Esophagus mucosa (tissue), 1 donor: ENCODE measurements around the gene SLC16A5. TPM values are rescaled to one million over a fixed set of nuclear protein-coding genes. Genes with fewer than 3 reads are reported as not detected.
A peak's percentile ranks its signal among the peaks of the same experiment; 100 is the strongest.
"Not testable (repeated sequence)": the region's sequence is repeated elsewhere in the genome, so short reads cannot be mapped to it uniquely, and the experiment has no call there.

ENCODE experiments used
- ATAC-seq: fragments of 200-7000 bp; cut with Tn5 transposase; one replicate; pipeline ENCODE4 v1.9.1; 2020
- total RNA-seq: library from RNA; stranded (reverse); gene quantifications from one replicate; pipeline ENCODE4 v1.2.4, GENCODE V29; 2023
- donor health status: DM: yes; HTN: yes; CAD: no.

SLC16A5 gene
- total RNA-seq, 1 donor from 2014 or later: 13.9 TPM

DNA sequence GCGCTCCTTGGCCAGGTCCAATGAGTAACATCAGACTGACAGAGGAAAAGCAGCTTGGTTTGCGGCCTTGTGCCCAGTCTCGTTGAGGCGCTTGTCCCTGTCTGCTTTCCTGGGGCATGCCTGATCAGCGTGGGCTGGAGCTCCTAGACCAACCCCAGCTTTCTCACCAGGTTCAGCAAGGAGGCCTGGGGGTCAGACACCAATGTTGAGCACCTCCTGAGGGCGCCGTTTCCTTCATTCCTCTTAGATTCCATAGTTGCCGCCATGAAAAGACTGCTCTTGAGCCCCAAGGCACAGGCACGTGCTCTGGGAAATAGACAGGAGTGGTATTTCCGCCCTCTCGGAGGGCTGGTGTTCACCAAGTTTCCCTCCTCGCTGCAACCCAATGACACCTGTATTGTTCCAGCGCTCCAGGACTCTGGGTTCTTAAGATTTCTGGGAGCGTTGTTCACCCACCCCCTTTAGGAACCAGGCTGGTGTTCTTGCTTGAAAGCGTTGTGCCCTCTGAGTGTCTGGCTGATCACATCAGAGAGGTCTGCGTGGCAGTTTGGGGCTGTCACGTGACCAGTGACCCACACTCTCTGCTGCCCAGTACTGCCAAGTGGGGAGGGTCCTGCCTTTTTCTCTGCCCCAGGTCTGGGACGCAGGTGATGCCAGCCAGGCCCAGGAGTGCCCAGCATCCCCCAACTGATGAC lies 22.7 kb upstream of the SLC16A5 start:
- no peak for ATAC-seq

DNA sequence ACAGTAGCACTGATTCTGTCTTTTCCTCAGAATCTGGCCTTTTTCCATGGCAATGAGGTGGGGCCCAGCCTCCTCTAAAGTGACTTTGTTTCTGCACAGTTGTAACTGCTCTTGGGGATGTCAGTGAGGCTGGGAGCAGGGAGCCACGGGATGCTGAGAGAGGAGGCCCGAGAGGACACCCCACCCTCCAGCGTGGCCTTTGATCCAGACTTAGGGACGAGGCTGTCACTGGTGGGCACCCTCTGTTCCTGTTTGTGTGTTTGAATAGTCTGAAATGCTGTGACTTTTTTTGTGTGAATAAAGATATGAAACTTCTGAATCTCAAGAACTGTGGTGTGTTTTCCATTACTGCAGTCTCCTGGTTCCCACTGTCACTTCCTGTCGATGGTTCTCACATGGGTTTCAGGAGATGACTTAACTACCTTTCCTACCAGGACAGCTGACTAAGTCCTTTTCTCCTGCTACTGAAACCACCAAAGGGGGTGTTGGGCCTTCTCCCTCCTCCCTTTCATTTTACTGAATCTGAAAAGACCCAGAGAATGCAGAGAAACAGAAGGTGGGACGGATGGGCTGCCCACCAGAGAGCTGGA lies 22.1 kb upstream of the SLC16A5 start:
- ATAC-seq: no peak

DNA sequence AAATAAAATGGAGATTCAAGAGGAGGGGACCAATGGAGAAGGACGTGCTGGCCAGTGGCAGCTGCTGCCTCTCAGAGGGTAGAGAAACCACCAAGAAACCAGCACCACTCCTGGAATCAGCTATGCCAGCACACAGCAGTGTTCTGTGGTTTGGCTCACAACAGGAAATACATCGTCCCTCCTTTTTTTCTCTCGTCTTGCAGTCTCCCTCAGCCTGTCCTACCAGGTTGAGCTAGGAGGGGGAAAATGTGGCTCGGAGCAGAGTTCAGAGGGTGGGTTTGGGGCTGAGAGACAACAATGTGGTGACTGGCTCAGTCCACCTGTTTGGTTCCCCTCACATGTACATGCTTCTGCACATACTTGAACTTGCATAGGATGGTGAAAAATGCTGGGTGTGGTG lies 19.9 kb upstream of the SLC16A5 start:
- ATAC-seq: no peak

DNA sequence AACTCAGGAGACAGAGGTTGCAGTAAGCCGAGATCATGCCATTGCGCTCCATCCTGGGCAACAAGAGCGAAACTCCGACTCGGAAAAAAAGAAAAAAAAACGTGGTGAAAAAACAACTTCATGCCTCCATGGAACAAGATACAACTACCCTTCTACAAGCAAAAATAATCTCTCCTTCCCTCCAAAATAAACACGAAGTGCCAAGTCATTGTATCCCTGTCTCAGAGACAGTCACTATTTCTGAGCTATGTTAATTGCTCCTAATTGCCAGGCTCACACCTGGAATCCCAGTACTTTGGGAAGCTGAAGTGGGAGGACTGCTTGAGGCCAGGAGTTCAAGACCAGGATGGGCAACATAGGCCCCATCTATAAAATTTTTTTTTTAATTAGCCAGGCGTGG lies 19.0 kb upstream of the SLC16A5 start:
- no peak for ATAC-seq

DNA sequence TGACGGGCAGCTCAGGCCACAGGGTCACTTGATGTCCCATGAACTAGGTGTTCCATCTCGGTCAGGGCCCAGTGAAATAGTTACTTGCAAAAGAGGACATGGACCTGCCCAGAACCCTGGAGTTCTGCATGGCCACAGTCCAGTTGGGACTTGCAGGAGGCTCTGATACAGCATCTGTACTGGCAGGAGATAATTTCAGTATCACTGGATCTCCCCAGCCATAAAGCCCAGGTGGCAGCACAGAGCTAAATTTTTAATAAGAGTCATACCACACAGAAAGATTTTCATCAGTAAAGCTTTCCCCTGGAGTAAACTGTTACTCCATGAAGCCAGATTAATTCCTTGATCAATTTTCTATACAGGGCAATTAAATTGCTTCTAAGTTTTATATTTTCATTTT lies 18.0 kb upstream of the SLC16A5 start:
- peak; percentile 41 for ATAC-seq

DNA sequence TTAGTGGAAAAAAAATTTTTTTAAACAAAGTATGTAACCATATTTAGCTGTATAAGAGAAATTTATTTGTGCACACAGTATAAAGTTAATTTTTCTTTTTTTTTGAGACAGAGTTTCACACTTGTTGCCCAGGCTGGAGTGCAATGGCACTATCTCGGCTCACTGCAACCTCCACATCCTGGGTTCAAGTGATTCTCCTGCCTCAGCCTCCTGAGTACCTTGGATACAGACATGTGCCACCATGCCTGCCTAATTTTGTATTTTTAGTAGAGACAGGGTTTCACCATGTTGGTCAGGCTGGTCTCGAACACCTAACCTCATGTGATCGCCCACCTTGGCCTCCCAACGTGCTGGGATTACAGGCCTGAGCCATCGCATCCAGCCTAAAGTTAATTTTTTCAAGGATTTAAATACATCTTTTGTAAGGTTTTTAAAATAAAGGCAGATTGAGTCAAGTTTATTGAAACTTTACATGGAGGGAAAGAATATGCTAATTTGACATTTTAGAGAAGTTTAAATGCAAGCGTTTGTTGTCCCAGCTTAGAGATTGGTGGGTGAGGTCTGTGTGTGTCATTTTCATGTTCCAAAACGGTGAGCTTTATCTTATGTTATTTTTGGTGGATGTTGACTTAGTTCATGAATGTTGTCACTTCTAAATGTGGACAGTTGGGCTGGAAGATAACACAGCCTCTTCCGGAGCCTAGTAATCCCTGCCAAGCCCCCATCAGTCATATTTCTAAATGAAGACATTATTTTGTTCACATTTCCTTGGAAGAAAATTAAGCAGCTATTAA lies 16.1 kb upstream of the SLC16A5 start:
- not testable (repeated sequence) for ATAC-seq

- not testable (repeated sequence) for ATAC-seq
These were observed 14.8 kb upstream of the SLC16A5 start for GRCh38 chr17:75072909-75073308.

- ATAC-seq: peak; percentile 69
These were observed 14.1 kb upstream of the SLC16A5 start for GRCh38 chr17:75073618-75074047.

- ATAC-seq: no peak
These were observed 13.2 kb upstream of the SLC16A5 start for GRCh38 chr17:75074532-75074931.

GRCh38 chr17:75075597-75076336 lies 12.0 kb upstream of the SLC16A5 start:
- no peak for ATAC-seq

GRCh38 chr17:75077072-75077495 lies 10.7 kb upstream of the SLC16A5 start:
- ATAC-seq: no peak

GRCh38 chr17:75077496-75078283 lies 10.1 kb upstream of the SLC16A5 start:
- peak; percentile 28 for ATAC-seq

GRCh38 chr17:75078284-75079022 lies 9.3 kb upstream of the SLC16A5 start:
- no peak for ATAC-seq

DNA sequence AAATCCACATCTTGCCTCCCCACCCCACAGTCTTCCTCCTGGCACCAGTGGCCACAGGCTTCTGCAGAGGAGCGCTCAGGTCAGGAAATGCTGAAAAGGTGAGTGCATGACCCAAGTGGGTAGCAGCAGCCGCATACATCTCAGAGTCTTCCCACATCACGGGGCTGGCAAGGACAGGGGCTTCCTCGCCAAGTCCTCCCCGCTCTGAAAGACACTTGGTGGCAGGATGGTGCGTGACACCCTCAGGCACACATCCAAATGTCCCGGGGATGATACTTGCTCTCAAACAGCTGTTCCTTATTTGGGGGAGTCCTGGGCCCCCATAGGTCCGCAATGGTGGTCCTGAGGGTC lies 8.8 kb upstream of the SLC16A5 start:
- no peak for ATAC-seq

DNA sequence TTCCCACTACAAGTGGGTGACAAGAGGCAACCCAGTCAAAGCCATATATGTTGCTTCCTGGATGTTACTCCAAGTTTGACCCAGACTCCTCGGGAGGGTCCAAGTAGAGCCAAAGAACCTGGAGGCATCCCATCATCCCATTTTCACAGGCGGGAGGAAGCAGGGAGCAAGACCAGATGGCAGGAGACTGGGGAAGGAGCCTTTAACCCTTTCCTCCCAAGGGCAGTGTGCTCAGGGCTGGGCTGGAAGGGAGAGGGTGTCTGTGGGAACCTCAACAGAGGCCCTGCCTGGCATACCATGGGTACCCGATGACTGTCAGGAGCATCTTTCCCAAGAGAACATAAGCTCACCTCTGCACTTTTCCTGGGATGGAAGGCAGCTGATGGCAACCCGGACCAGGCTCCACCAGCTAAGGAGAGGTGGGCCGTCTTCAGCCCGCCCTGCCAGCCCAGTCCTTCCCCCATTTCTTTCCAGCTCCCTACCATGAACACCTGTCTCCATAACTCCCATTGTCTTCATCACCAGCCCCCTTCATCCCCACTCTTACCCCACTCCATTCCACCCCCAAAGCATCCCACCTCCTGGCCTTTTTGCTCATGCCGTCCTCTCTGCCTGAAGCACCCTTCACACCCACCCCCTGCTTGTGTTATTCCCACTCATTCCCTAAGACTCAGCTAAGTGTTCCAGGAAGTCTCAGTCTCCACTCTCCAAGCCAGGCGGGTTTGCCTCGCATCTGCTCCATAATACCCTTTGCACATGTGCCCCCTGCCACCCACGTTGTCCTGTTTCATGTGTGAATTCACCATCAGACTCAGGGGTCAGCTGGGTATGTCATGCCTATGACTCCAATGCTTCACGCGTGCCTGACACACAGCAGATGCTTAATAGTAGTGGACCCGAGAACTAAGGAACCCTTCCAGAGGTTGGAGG lies 5.9 kb upstream of the SLC16A5 start:
- ATAC-seq: no peak

DNA sequence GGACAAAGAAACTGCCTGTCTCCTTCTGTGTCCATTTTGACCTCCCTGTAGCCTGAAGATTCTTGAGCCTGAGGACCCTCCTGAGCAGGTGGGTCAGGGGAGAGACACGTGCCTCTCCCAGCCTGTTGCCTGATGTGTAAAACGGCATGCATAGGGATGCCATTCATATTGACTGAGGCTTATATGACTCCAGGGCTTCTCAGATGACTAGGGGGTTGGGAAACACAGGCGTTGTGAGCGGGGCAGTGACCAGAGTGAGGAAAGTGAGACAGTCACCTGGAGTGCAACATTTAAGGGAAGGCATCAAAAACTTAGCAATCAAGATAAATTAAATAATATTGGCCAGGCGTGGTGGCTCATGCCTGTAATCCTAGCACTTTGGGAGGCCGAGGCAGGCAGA lies 5.1 kb upstream of the SLC16A5 start:
- no peak for ATAC-seq

DNA sequence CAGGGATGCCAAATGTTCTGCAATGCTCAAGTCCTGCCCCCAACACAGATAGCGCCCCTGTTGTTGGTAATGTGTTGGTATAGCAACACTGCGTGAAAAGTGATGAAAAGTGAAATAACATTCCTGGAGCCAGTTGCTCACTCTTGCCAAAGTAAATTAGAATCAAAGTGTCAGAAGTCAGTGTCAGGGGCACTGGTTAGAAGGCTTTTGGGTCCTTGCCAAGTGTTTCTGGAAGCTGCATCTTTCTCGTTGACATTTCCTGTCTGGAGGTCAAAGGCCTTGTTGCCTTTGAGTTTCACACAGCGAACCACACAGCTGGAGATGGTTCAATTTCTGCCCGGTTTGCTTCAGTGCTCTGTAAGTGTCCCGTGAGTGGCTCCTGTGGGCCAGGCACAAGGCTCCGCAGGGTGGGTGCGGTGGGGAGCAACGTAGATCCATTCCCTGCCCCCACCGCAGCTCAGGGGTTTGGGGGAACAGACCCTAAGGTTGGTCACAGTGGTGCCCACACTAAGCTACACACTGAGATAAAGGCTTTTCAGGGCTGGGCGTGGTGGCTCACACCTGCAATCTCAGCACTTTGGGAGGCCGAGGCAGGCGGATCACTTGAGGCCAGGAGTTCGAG lies 3.6 kb upstream of the SLC16A5 start:
- no peak for ATAC-seq

DNA sequence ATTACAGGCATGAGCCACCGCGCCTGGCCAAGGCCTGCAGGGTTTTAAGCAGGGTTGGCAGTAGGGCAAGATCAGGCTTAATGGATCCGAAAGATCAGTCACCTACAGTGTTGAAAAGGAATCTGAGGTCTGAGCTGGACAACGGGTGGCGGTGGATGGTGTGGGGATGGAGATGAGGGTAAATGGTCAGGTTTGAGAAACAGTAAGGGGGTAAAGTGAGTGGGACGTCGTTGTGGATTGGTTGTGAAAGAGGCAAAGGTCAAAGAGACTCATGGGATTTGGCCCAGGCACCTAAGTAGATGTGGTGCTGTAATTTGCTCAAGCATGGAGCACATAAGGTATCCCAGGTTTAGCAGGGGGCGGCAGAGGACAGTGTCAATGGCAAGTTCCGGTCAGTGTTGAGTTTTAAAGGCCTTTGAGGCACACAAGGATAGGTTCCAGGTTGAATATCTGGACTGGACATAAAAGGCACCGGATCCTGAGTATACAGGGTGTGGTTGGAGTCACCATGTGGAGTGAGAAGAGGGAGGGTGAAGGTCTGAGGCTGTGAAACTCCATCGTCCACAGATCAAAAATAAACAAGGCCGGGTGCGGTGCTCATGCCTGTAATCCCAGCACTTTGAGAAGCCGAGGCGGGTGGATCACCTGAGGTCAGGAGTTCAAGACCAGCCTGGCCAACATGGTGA lies 1.1 kb upstream of the SLC16A5 start:
- no peak for ATAC-seq

- no peak for ATAC-seq
These were observed 584 bp upstream of the SLC16A5 start for GRCh38 chr17:75087182-75087557.
